HepG2 (cell line): Measurements from ENCODE around the gene S100A10. TPM values are rescaled to one million over a fixed set of nuclear protein-coding genes. Genes with fewer than 3 reads are reported as not detected.
A peak's percentile ranks its signal among the peaks of the same experiment; 100 is the strongest.

Experiments
- AGO1 ChIP-seq: fragments of 200-400 bp; formaldehyde crosslinking; IDR thresholded peaks from 2 replicates; pipeline ENCODE4 v1.6.1; 2017; ENCODE audit warnings: mild to moderate bottlenecking, low read depth, low read length, moderate library complexity; ENCODE audit not compliant: poor library complexity, severe bottlenecking
- AHDC1 ChIP-seq: sonication (generic); formaldehyde crosslinking; IDR thresholded peaks from 2 replicates; pipeline ENCODE4 v1.5.1; 2020; ENCODE audit warnings: mild to moderate bottlenecking, missing genetic modification reagents, borderline replicate concordance
- AKNA ChIP-seq: sonication (generic); formaldehyde crosslinking; IDR thresholded peaks from 2 replicates; pipeline ENCODE4 v1.4.0; 2020; ENCODE audit warnings: missing genetic modification reagents, borderline replicate concordance
- BATF2 ChIP-seq: sonication (generic); formaldehyde crosslinking; IDR thresholded peaks from 2 replicates; pipeline ENCODE4 v1.8.0; 2022; ENCODE audit warnings: mild to moderate bottlenecking, missing genetic modification reagents, moderate library complexity
- CREM ChIP-seq, 2 experiments: sonication (generic) in 1 of 2; formaldehyde crosslinking in 1 of 2; IDR thresholded peaks; 2 replicates each; pipeline versions ENCODE4 v1.4.0 to v1.6.1; 2016 to 2020; ENCODE audit warnings: antibody characterized with exemption in 1 of 2, mild to moderate bottlenecking in 1 of 2, missing genetic modification reagents in 1 of 2
- KDM5B ChIP-seq: sonication (generic); formaldehyde crosslinking; IDR thresholded peaks from 2 replicates; pipeline ENCODE4 v1.4.0; 2020; ENCODE audit warnings: missing genetic modification reagents, mild to moderate bottlenecking, borderline replicate concordance
- PLSCR1 ChIP-seq: sonication (generic); formaldehyde crosslinking; IDR thresholded peaks from 2 replicates; pipeline ENCODE4 v1.5.0; 2020; ENCODE audit warnings: missing genetic modification reagents, mild to moderate bottlenecking, borderline replicate concordance
- TCF7L2 ChIP-seq: IDR thresholded peaks from 2 replicates; pipeline ENCODE4 v1.6.1; 2011; ENCODE audit warnings: mild to moderate bottlenecking, low read depth, low read length, moderate library complexity
- ZFP36L1 ChIP-seq: sonication (generic); formaldehyde crosslinking; IDR thresholded peaks from 2 replicates; pipeline ENCODE4 v1.8.0; 2022; ENCODE audit warnings: mild to moderate bottlenecking, missing genetic modification reagents, moderate library complexity
- ZNF160 ChIP-seq: sonication (generic); formaldehyde crosslinking; IDR thresholded peaks from 2 replicates; pipeline ENCODE4 v1.8.0; 2022; ENCODE audit warnings: mild to moderate bottlenecking, inconsistent platforms, missing genetic modification reagents
- ZNF33B ChIP-seq: sonication (generic); formaldehyde crosslinking; IDR thresholded peaks from 2 replicates; pipeline ENCODE4 v1.5.1; 2020; ENCODE audit warnings: mild to moderate bottlenecking, missing genetic modification reagents
- ZNF382 ChIP-seq: sonication (generic); formaldehyde crosslinking; IDR thresholded peaks from 2 replicates; pipeline ENCODE4 v1.5.0; 2020; ENCODE audit warnings: missing genetic modification reagents, mild to moderate bottlenecking, borderline replicate concordance
- ZNF451 ChIP-seq: sonication (generic); formaldehyde crosslinking; IDR thresholded peaks from 2 replicates; pipeline ENCODE4 v1.5.0; 2020; ENCODE audit warnings: mild to moderate bottlenecking, missing genetic modification reagents
- ZNF460 ChIP-seq: sonication (generic); formaldehyde crosslinking; IDR thresholded peaks from 2 replicates; pipeline ENCODE4 v1.5.1; 2020; ENCODE audit warnings: missing genetic modification reagents, mild to moderate bottlenecking, borderline replicate concordance
- ZNF816 ChIP-seq: sonication (generic); formaldehyde crosslinking; IDR thresholded peaks from 2 replicates; pipeline ENCODE4 v1.8.0; 2022; ENCODE audit warnings: missing genetic modification reagents, mild to moderate bottlenecking, borderline replicate concordance
- polyA plus RNA-seq, 8 experiments: library from polyadenylated mRNA; depleted of rRNA in 3 of 8; stranded (reverse) in 7 of 8; unstranded in 1 of 8; fragments of >200 nt; fragmentation: Illumina TruSeq in 4 of 8; extraction: Trizol in 4 of 8; gene quantifications; 2 replicates each; pipeline versions ENCODE4 v1.2.1 to v1.2.3, GENCODE V29; 2011 to 2016; ENCODE audit warnings: low read depth in 4 of 8, missing spikeins in 1 of 8, mixed read lengths in 1 of 8; ENCODE audit not compliant: insufficient read depth in 1 of 8
- total RNA-seq, 5 experiments: library from RNA; depleted of rRNA; stranded (reverse); fragments of >200 nt; fragmentation: Illumina TruSeq; extraction: Trizol; gene quantifications; 2 replicates each; pipeline ENCODE4 v1.2.3, GENCODE V29; 2016; ENCODE audit warnings: low read depth in 1 of 5

The S100A10 gene
- total and polyA plus RNA-seq, 2 of the 13 experiments (the other 11 are each of a cell fraction or from before 2014, with no cell fraction given) = 16.8 to 28.7 TPM

- no peak for TF ChIP-seq ZNF451 (CRISPR knock-in tag)
- no peak for TF ChIP-seq AGO1
- no peak for TF ChIP-seq PLSCR1 (CRISPR knock-in tag)
- no peak for TF ChIP-seq ZNF460 (CRISPR knock-in tag)
- no peak for TF ChIP-seq BATF2
- no peak for TF ChIP-seq ZNF816 (CRISPR knock-in tag)
- no peak for TF ChIP-seq ZNF382 (CRISPR knock-in tag)
- TF ChIP-seq AKNA = no peak
- no peak for TF ChIP-seq KDM5B (CRISPR knock-in tag)
- TF ChIP-seq ZNF33B (CRISPR knock-in tag) = no peak
- TF ChIP-seq ZFP36L1 (CRISPR knock-in tag) = no peak
- TF ChIP-seq AHDC1 = peak; percentile 36; the same call in 1 of the 2 replicates
- TF ChIP-seq CREM (IDR thresholded peaks at IDR 0.05) = peak; percentile 34; the same call in 1 of the 2 replicates
- no peak for TF ChIP-seq CREM (CRISPR knock-in tag; IDR thresholded peaks at IDR 0.05)
- TF ChIP-seq TCF7L2 = no peak
- TF ChIP-seq ZNF160 = no peak
Measured at GRCh38 chr1:151975311-151976014, 18.2 kb downstream of the S100A10 start (continued).
